Measurements from ENCODE around the gene SPRR2G. TPM values are rescaled to one million over a fixed set of nuclear protein-coding genes. Genes with fewer than 3 reads are reported as not detected.

SPRR2G gene
- polyA plus RNA-seq, 1 donor (not counting 4 experiments of a cell fraction or from before 2014, with no cell fraction given) = 6.2 TPM

GRCh38 chr1:153194331-153195050 is 43.8 kb upstream of the SPRR2G start:
- peaks cover 2% of the 10 kb centered on the region for H3K4me1 ChIP-seq (ENCODE audit: control insufficient read depth, extremely low read depth, insufficient read depth, low read length)
- H3K36me3 ChIP-seq (ENCODE audit: control insufficient read depth in 2 of 2, extremely low read depth in 1 of 2, insufficient read depth in 2 of 2, low read length in 2 of 2) = no peaks in the 10 kb centered on the region
- DNase-seq (ENCODE audit: low read depth, low spot score) = no peak
- H3K9ac ChIP-seq (ENCODE audit: control insufficient read depth, extremely low read depth, insufficient read depth, low read length) = no peak overlapping the region
- no peaks in the 10 kb centered on the region for H3K9me1 ChIP-seq (ENCODE audit: control insufficient read depth, extremely low read depth, insufficient read depth, low read length)
- no peak overlapping the region for H3K4me3 ChIP-seq (ENCODE audit: control insufficient read depth in 2 of 3, extremely low read depth in 1 of 3, insufficient read depth in 2 of 3, low read depth in 1 of 3, low read length in 3 of 3)
- dilution Hi-C loops (cut with MboI; ENCODE audit: extremely low pct_ligation_motif_present, low sequenced_read_pairs) = loop anchor here (5.0 kb wide), 1 partner anchor 38 kb away; no protein-coding TSS in a partner anchor
- no peak overlapping the region for H3K4me2 ChIP-seq (ENCODE audit: control insufficient read depth, extremely low read depth, insufficient read depth, low read depth, low read length)
- H3K9me3 ChIP-seq (ENCODE audit: control insufficient read depth, low read depth, low read length) = no peaks in the 10 kb centered on the region
- no peaks in the 10 kb centered on the region for H3K79me2 ChIP-seq (ENCODE audit: control insufficient read depth, insufficient read depth, low read length)
- no peak for FAIRE-seq
- TF ChIP-seq EZH2 (IDR thresholded peaks at IDR 0.05; ENCODE audit: low read length) = no peak
- peaks cover 3% of the 10 kb centered on the region for H3K27me3 ChIP-seq (ENCODE audit: control insufficient read depth, extremely low read depth, insufficient read depth, low read length)
- H3K27ac ChIP-seq (ENCODE audit: control insufficient read depth, insufficient read depth, low read length) = no peak overlapping the region
- H4K20me1 ChIP-seq (ENCODE audit: control insufficient read depth, extremely low read depth, insufficient read depth, low read length) = no peaks in the 10 kb centered on the region
- no peak overlapping the region for H2AFZ ChIP-seq (ENCODE audit: control insufficient read depth, low read length)

- no peaks in the 10 kb centered on the region for H3K27me3 ChIP-seq (ENCODE audit: control insufficient read depth, extremely low read depth, insufficient read depth, low read length)
- H4K20me1 ChIP-seq (ENCODE audit: control insufficient read depth, extremely low read depth, insufficient read depth, low read length) = no peaks in the 10 kb centered on the region
- no peak overlapping the region for H3K4me2 ChIP-seq (ENCODE audit: control insufficient read depth, extremely low read depth, insufficient read depth, low read depth, low read length)
- dilution Hi-C loops (cut with MboI; ENCODE audit: extremely low pct_ligation_motif_present, low sequenced_read_pairs) = no loop called here
- H3K9me1 ChIP-seq (ENCODE audit: control insufficient read depth, extremely low read depth, insufficient read depth, low read length) = no peaks in the 10 kb centered on the region
- peak; percentile 82 to 93 (median 89) for TF ChIP-seq CTCF (optimal IDR thresholded peaks at IDR 0.05 in 1 of 3, IDR thresholded peaks at IDR 0.05 in 1 of 3, conservative IDR thresholded peaks at IDR 0.05 in 1 of 3; ENCODE audit: extremely low read depth in 1 of 3, insufficient read depth in 2 of 3, low read length in 3 of 3)
- no peak for TF ChIP-seq EZH2 (IDR thresholded peaks at IDR 0.05; ENCODE audit: low read length)
- peaks cover 10% of the 10 kb centered on the region for H3K4me1 ChIP-seq (ENCODE audit: control insufficient read depth, extremely low read depth, insufficient read depth, low read length)
- H3K9ac ChIP-seq (ENCODE audit: control insufficient read depth, extremely low read depth, insufficient read depth, low read length) = no peak overlapping the region
- FAIRE-seq (peak; percentile 88), DNase-seq (ENCODE audit: low read depth, low spot score) (no peak)
- no peaks in the 10 kb centered on the region for H3K9me3 ChIP-seq (ENCODE audit: control insufficient read depth, low read depth, low read length)
- H2AFZ ChIP-seq (ENCODE audit: control insufficient read depth, low read length) = no peak overlapping the region
- no peaks in the 10 kb centered on the region for H3K36me3 ChIP-seq (ENCODE audit: control insufficient read depth in 2 of 2, extremely low read depth in 1 of 2, insufficient read depth in 2 of 2, low read length in 2 of 2)
- H3K27ac ChIP-seq (ENCODE audit: control insufficient read depth, insufficient read depth, low read length) = no peak overlapping the region
- no peak overlapping the region for H3K4me3 ChIP-seq (ENCODE audit: control insufficient read depth in 2 of 3, extremely low read depth in 1 of 3, insufficient read depth in 2 of 3, low read depth in 1 of 3, low read length in 3 of 3)
- no peaks in the 10 kb centered on the region for H3K79me2 ChIP-seq (ENCODE audit: control insufficient read depth, insufficient read depth, low read length)
Measured at GRCh38 chr1:153192697-153193096, 42.0 kb upstream of the SPRR2G start.

All from keratinocyte (primary cell).